Measurements from ENCODE around the gene EPN2. TPM values are rescaled to one million over a fixed set of nuclear protein-coding genes. Genes with fewer than 3 reads are reported as not detected.
A peak's percentile ranks its signal among the peaks of the same experiment; 100 is the strongest.

Gene EPN2
- total and polyA plus RNA-seq, 4 donors: 46.6 to 114 (median 84.0) TPM

GRCh38 chr17:19239544-19239943 is 2.4 kb downstream of the EPN2 start:
- peak in 1 of 6 donors; percentile 70 for DNase-seq (ENCODE audit: low read depth in 4 of 6, low spot score in 6 of 6)
- H3K9me3 ChIP-seq (ENCODE audit: control insufficient read depth, insufficient read depth, low read length): no peaks in the 10 kb centered on the region
- no peaks in the 10 kb centered on the region for H3K36me3 ChIP-seq (ENCODE audit: control insufficient read depth, insufficient read depth, low read length)
- peak overlapping the region; percentile 18 for H3K4me3 ChIP-seq (ENCODE audit: low read depth, low read length)
- no peak overlapping the region for H3K27ac ChIP-seq (ENCODE audit: low read depth, low read length)
- no peaks in the 10 kb centered on the region for H3K27me3 ChIP-seq (ENCODE audit: control insufficient read depth, insufficient read depth, low read length)
- H3K4me1 ChIP-seq (ENCODE audit: control insufficient read depth, insufficient read depth, low read length): peaks cover 29% of the 10 kb centered on the region
- WGBS (ENCODE audit: insufficient coverage): 49% methylated on average over 3 of the region's 6 CpGs

GRCh38 chr17:19242323-19242722 is 5.2 kb downstream of the EPN2 start:
- Histone ChIP-seq H3K36me3 (ENCODE audit: control insufficient read depth, insufficient read depth, low read length) (no peaks in the 10 kb centered on the region), H3K27me3 (ENCODE audit: control insufficient read depth, insufficient read depth, low read length) (no peaks in the 10 kb centered on the region), H3K9me3 (ENCODE audit: control insufficient read depth, insufficient read depth, low read length) (no peaks in the 10 kb centered on the region), H3K4me1 (ENCODE audit: control insufficient read depth, insufficient read depth, low read length) (peaks cover 41% of the 10 kb centered on the region), H3K4me3 (ENCODE audit: low read depth, low read length) (no peak overlapping the region), H3K27ac (ENCODE audit: low read depth, low read length) (no peak overlapping the region)
- WGBS (ENCODE audit: insufficient coverage): 40% methylated on average over 2 of the region's 2 CpGs
- DNase-seq (ENCODE audit: low read depth in 4 of 6, low spot score in 6 of 6): no peak

DNA sequence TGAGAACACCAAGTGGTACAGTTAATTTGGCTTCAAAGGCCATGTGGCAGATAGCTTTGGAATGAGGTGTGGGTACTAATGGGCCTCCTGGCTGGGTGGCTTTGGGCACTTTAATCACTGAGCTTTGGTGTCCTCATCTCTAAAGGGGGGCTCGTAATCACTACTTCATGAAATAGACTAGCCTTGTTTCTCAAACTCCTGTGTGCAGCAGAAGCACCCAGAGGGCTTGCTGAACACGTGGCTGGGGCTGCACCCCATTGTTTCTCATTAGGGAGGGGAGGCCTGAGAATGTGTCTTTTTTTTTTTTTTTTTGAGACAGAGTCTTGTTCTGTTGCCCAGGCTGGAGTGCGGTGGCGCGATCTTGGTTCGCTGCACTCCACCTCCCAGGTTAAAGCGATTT is 5.8 kb downstream of the EPN2 start:
- 50% methylated on average over 1 of the region's 7 CpGs for WGBS (ENCODE audit: insufficient coverage)
- Histone ChIP-seq H3K4me1 (ENCODE audit: control insufficient read depth, insufficient read depth, low read length) (peaks cover 47% of the 10 kb centered on the region), H3K27me3 (ENCODE audit: control insufficient read depth, insufficient read depth, low read length) (no peaks in the 10 kb centered on the region), H3K9me3 (ENCODE audit: control insufficient read depth, insufficient read depth, low read length) (no peaks in the 10 kb centered on the region), H3K27ac (ENCODE audit: low read depth, low read length) (no peak overlapping the region), H3K36me3 (ENCODE audit: control insufficient read depth, insufficient read depth, low read length) (no peaks in the 10 kb centered on the region), H3K4me3 (ENCODE audit: low read depth, low read length) (no peak overlapping the region)
- DNase-seq (ENCODE audit: low read depth in 4 of 6, low spot score in 6 of 6): no peak

DNA sequence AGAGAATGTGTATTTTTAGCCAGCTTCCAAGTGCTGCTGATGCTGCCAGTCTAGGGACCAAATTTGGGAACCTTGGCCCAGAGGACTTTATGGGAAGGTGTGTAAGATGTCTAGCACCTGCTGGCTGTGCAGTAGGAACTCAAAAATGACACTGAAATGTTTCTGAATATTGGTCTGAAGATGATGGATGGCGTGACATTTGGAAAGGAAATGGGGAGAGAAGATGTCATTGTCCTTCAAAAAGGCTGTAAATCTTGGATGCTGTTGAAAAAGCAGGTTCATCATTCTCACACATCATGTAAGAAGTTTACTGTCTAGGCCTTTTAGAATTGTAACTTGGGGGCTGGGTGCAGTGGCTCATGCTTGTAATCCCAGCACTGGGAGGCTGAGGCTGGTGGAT is 6.7 kb downstream of the EPN2 start:
- DNase-seq (ENCODE audit: low read depth in 4 of 6, low spot score in 6 of 6): no peak
- H3K27ac ChIP-seq (ENCODE audit: low read depth, low read length): no peak overlapping the region
- no peaks in the 10 kb centered on the region for H3K36me3 ChIP-seq (ENCODE audit: control insufficient read depth, insufficient read depth, low read length)
- no peaks in the 10 kb centered on the region for H3K9me3 ChIP-seq (ENCODE audit: control insufficient read depth, insufficient read depth, low read length)
- H3K4me3 ChIP-seq (ENCODE audit: low read depth, low read length): no peak overlapping the region
- H3K4me1 ChIP-seq (ENCODE audit: control insufficient read depth, insufficient read depth, low read length): peaks cover 46% of the 10 kb centered on the region
- no peaks in the 10 kb centered on the region for H3K27me3 ChIP-seq (ENCODE audit: control insufficient read depth, insufficient read depth, low read length)
- WGBS (ENCODE audit: insufficient coverage): 83% methylated on average over 1 of the region's 1 CpG

DNA sequence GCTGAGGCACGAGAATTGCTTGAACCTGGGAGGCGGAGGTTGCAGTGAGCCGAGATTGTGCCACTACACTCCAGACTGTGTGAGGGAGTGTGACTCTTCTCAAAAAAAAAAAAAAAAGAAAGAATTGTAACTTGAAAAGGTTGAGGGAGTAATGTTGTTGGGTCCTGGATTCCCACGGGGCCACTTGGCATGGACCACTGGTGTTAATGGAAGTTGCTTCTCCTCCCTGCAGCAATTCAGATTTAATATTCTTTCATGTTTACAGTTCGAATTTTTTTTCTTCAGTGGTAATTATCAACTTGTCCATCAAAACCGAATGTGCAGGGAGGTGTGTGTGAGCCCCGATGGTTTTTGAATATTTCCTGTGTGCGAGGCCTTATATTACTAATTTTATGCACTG is 7.2 kb downstream of the EPN2 start:
- no peak overlapping the region for H3K4me3 ChIP-seq (ENCODE audit: low read depth, low read length)
- 78% methylated on average over 3 of the region's 8 CpGs for WGBS (ENCODE audit: insufficient coverage)
- no peak overlapping the region for H3K27ac ChIP-seq (ENCODE audit: low read depth, low read length)
- no peaks in the 10 kb centered on the region for H3K27me3 ChIP-seq (ENCODE audit: control insufficient read depth, insufficient read depth, low read length)
- H3K9me3 ChIP-seq (ENCODE audit: control insufficient read depth, insufficient read depth, low read length): no peaks in the 10 kb centered on the region
- no peak for DNase-seq (ENCODE audit: low read depth in 4 of 6, low spot score in 6 of 6)
- no peaks in the 10 kb centered on the region for H3K36me3 ChIP-seq (ENCODE audit: control insufficient read depth, insufficient read depth, low read length)
- peaks cover 47% of the 10 kb centered on the region for H3K4me1 ChIP-seq (ENCODE audit: control insufficient read depth, insufficient read depth, low read length)

DNA sequence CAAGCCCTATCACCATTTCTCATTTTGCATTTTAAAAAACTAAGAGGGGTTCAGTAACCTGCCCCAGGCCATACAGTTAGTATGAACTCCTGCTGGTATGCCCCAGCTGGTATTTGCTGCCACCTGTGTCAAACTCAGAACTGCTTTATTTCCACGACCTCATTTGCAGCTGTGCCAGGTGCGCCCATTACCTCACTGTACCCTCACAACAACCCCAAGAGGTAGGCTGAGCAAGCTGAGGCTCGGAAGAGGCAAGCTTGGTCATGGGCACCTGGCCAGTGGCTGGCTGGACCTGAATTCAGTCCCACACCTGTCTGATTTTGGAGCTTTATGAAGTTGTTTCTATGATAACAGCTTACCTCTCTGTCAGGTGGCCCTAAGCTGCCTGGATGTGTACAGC is 7.6 kb downstream of the EPN2 start:
- WGBS (ENCODE audit: insufficient coverage): 47% methylated on average over 2 of the region's 3 CpGs

GRCh38 chr17:19247473-19247872 is 10.3 kb downstream of the EPN2 start:
- peak overlapping the region; percentile 6 for H3K27ac ChIP-seq (ENCODE audit: low read depth, low read length)
- no peaks in the 10 kb centered on the region for H3K36me3 ChIP-seq (ENCODE audit: control insufficient read depth, insufficient read depth, low read length)
- no peaks in the 10 kb centered on the region for H3K9me3 ChIP-seq (ENCODE audit: control insufficient read depth, insufficient read depth, low read length)
- WGBS (ENCODE audit: insufficient coverage): 51% methylated on average over 3 of the region's 3 CpGs
- H3K4me1 ChIP-seq (ENCODE audit: control insufficient read depth, insufficient read depth, low read length): peaks cover 61% of the 10 kb centered on the region
- H3K27me3 ChIP-seq (ENCODE audit: control insufficient read depth, insufficient read depth, low read length): no peaks in the 10 kb centered on the region
- DNase-seq (ENCODE audit: low read depth in 4 of 6, low spot score in 6 of 6): no peak
- no peak overlapping the region for H3K4me3 ChIP-seq (ENCODE audit: low read depth, low read length)

More for the DNA sequence above, 7.6 kb downstream of the EPN2 start:
- peaks cover 49% of the 10 kb centered on the region for H3K4me1 ChIP-seq (ENCODE audit: control insufficient read depth, insufficient read depth, low read length)
- H3K27me3 ChIP-seq (ENCODE audit: control insufficient read depth, insufficient read depth, low read length): no peaks in the 10 kb centered on the region
- H3K4me3 ChIP-seq (ENCODE audit: low read depth, low read length): no peak overlapping the region
- no peak overlapping the region for H3K27ac ChIP-seq (ENCODE audit: low read depth, low read length)
- DNase-seq (ENCODE audit: low read depth in 4 of 6, low spot score in 6 of 6): no peak
- no peaks in the 10 kb centered on the region for H3K36me3 ChIP-seq (ENCODE audit: control insufficient read depth, insufficient read depth, low read length)
- H3K9me3 ChIP-seq (ENCODE audit: control insufficient read depth, insufficient read depth, low read length): no peaks in the 10 kb centered on the region

DNA sequence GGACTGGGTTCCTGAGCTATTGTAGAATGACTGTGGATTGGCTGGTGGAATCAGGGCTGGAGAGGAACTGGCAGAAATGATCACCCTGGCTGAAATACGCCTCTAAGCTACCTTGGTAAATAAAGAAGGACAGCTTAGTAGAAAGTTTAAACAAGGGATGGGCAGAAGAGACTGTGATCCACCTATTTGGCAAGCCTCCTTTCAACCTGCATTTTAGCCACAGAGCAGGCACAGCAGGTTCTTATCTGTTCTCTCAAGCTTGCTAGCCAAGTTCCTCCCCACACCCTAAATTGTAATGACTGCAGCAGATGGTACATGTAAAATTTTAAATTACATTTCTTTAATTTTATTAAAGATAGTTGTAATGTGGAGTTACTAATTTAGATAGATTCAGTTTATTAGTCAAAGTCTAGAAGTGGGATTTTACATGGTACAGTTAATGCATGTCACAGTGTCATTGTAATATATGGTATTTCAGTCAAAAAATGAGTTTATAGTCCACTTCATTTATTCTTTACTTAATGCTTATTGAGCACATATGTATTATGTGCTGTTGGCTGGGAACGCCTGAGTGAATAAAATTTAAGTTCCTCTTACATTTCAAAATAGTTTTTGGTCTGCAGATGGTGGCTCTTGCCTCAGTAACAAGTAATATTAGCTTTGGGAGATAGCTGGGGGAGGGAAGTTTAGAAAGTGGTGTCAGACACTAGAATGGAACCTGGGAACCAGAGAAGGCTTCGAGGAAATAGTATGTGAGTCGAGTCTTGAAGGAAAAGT is 11.2 kb downstream of the EPN2 start:
- Histone ChIP-seq H3K27me3 (ENCODE audit: control insufficient read depth, insufficient read depth, low read length) (no peaks in the 10 kb centered on the region), H3K4me3 (ENCODE audit: low read depth, low read length) (no peak overlapping the region), H3K9me3 (ENCODE audit: control insufficient read depth, insufficient read depth, low read length) (no peaks in the 10 kb centered on the region), H3K4me1 (ENCODE audit: control insufficient read depth, insufficient read depth, low read length) (peaks cover 56% of the 10 kb centered on the region), H3K27ac (ENCODE audit: low read depth, low read length) (peak overlapping the region; percentile 87), H3K36me3 (ENCODE audit: control insufficient read depth, insufficient read depth, low read length) (no peaks in the 10 kb centered on the region)
- WGBS (ENCODE audit: insufficient coverage): 69% methylated on average over 3 of the region's 4 CpGs
- no peak for DNase-seq (ENCODE audit: low read depth in 4 of 6, low spot score in 6 of 6)

- no peak for DNase-seq (ENCODE audit: low read depth in 4 of 6, low spot score in 6 of 6)
- Histone ChIP-seq H3K27me3 (ENCODE audit: control insufficient read depth, insufficient read depth, low read length) (no peaks in the 10 kb centered on the region), H3K4me3 (ENCODE audit: low read depth, low read length) (no peak overlapping the region), H3K36me3 (ENCODE audit: control insufficient read depth, insufficient read depth, low read length) (no peaks in the 10 kb centered on the region), H3K9me3 (ENCODE audit: control insufficient read depth, insufficient read depth, low read length) (no peaks in the 10 kb centered on the region), H3K4me1 (ENCODE audit: control insufficient read depth, insufficient read depth, low read length) (peaks cover 54% of the 10 kb centered on the region), H3K27ac (ENCODE audit: low read depth, low read length) (peak overlapping the region; percentile 87)
- WGBS (ENCODE audit: insufficient coverage): 80% methylated on average over 6 of the region's 7 CpGs
These were observed 11.9 kb downstream of the EPN2 start for GRCh38 chr17:19248928-19249574.

- Histone ChIP-seq H3K36me3 (ENCODE audit: control insufficient read depth, insufficient read depth, low read length) (no peaks in the 10 kb centered on the region), H3K27me3 (ENCODE audit: control insufficient read depth, insufficient read depth, low read length) (no peaks in the 10 kb centered on the region), H3K9me3 (ENCODE audit: control insufficient read depth, insufficient read depth, low read length) (no peaks in the 10 kb centered on the region), H3K4me3 (ENCODE audit: low read depth, low read length) (no peak overlapping the region), H3K4me1 (ENCODE audit: control insufficient read depth, insufficient read depth, low read length) (peaks cover 50% of the 10 kb centered on the region), H3K27ac (ENCODE audit: low read depth, low read length) (peak overlapping the region; percentile 87)
- DNase-seq (ENCODE audit: low read depth in 4 of 6, low spot score in 6 of 6): peak in 1 of 6 donors; percentile 70
- 25% methylated on average over 5 of the region's 7 CpGs for WGBS (ENCODE audit: insufficient coverage)
These were observed 12.5 kb downstream of the EPN2 start for GRCh38 chr17:19249681-19250080.

Data from spinal cord (tissue), 10 donors.